K562 (cell line): ENCODE results near the gene CLTC.

Source experiments
- EP300 ChIP-seq: IDR thresholded peaks from 2 replicates; pipeline ENCODE4 v1.6.1; 2012; ENCODE audit warnings: low read length, improper control_type of control experiment
- IRF1 ChIP-seq: sonication (generic); formaldehyde crosslinking; IDR thresholded peaks from 2 replicates; pipeline ENCODE4 v1.8.0; 2022; ENCODE audit warnings: missing genetic modification reagents, mild to moderate bottlenecking, borderline replicate concordance
- MAFF ChIP-seq: IDR thresholded peaks from 2 replicates; pipeline ENCODE4 v1.6.1; 2012; ENCODE audit warnings: low read length, improper control_type of control experiment
- PREB ChIP-seq: sonication (generic); formaldehyde crosslinking; IDR thresholded peaks from 2 replicates; pipeline ENCODE4 v1.8.1; 2023; ENCODE audit warnings: mild to moderate bottlenecking, missing genetic modification reagents
- TEAD4 ChIP-seq, 2 experiments: sonication (generic) in 1 of 2; formaldehyde crosslinking in 1 of 2; IDR thresholded peaks; 2 replicates each; pipeline versions ENCODE4 v1.6.1 to v1.8.0; 2012 to 2022; ENCODE audit warnings: borderline replicate concordance in 1 of 2, inconsistent platforms in 1 of 2, low read length in 1 of 2, mild to moderate bottlenecking in 1 of 2, missing genetic modification reagents in 1 of 2
- ZNF217 ChIP-seq: sonication (generic); formaldehyde crosslinking; IDR thresholded peaks from 2 replicates; pipeline ENCODE4 v1.8.0; 2022; ENCODE audit warnings: mild to moderate bottlenecking, missing genetic modification reagents
- ZSCAN32 ChIP-seq: fragments of 450-650 bp; formaldehyde crosslinking; IDR thresholded peaks from 2 replicates; pipeline ENCODE4 v1.4.0; 2020; ENCODE audit warnings: mild to moderate bottlenecking, moderate library complexity
- TF ChIP-seq, protein P1 (sequence below), 3 experiments: IDR thresholded peaks in 2 of 3; conservative IDR thresholded peaks in 1 of 3; 2 replicates each; pipeline ENCODE4 v1.5.1; 2011 to 2012; ENCODE audit warnings: low read length in 3 of 3, mild to moderate bottlenecking in 3 of 3, control low read depth in 2 of 3, improper control_type of control experiment in 1 of 3, inconsistent platforms in 1 of 3, low read depth in 1 of 3, mixed read lengths in 1 of 3, moderate library complexity in 1 of 3; ENCODE audit not compliant: insufficient read depth in 2 of 3
- TF ChIP-seq, protein P2 (sequence below): sonication (generic); formaldehyde crosslinking; IDR thresholded peaks from 2 replicates; pipeline ENCODE4 v1.8.0; 2023; ENCODE audit warnings: missing genetic modification reagents, mild to moderate bottlenecking, borderline replicate concordance
- TF ChIP-seq, protein P3 (sequence below): IDR thresholded peaks from 2 replicates; pipeline ENCODE4 v1.6.1; 2011; ENCODE audit not compliant: insufficient read length; ENCODE audit errors: extremely low read depth

- TF ChIP-seq, protein P1, sequence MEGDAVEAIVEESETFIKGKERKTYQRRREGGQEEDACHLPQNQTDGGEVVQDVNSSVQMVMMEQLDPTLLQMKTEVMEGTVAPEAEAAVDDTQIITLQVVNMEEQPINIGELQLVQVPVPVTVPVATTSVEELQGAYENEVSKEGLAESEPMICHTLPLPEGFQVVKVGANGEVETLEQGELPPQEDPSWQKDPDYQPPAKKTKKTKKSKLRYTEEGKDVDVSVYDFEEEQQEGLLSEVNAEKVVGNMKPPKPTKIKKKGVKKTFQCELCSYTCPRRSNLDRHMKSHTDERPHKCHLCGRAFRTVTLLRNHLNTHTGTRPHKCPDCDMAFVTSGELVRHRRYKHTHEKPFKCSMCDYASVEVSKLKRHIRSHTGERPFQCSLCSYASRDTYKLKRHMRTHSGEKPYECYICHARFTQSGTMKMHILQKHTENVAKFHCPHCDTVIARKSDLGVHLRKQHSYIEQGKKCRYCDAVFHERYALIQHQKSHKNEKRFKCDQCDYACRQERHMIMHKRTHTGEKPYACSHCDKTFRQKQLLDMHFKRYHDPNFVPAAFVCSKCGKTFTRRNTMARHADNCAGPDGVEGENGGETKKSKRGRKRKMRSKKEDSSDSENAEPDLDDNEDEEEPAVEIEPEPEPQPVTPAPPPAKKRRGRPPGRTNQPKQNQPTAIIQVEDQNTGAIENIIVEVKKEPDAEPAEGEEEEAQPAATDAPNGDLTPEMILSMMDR (IDR thresholded peaks at IDR 0.05 in 2 of 3, conservative IDR thresholded peaks at IDR 0.05 in 1 of 3; ENCODE audit: insufficient read depth in 2 of 3, low read depth in 1 of 3, low read length in 3 of 3): no peak
- TF ChIP-seq, protein P2, sequence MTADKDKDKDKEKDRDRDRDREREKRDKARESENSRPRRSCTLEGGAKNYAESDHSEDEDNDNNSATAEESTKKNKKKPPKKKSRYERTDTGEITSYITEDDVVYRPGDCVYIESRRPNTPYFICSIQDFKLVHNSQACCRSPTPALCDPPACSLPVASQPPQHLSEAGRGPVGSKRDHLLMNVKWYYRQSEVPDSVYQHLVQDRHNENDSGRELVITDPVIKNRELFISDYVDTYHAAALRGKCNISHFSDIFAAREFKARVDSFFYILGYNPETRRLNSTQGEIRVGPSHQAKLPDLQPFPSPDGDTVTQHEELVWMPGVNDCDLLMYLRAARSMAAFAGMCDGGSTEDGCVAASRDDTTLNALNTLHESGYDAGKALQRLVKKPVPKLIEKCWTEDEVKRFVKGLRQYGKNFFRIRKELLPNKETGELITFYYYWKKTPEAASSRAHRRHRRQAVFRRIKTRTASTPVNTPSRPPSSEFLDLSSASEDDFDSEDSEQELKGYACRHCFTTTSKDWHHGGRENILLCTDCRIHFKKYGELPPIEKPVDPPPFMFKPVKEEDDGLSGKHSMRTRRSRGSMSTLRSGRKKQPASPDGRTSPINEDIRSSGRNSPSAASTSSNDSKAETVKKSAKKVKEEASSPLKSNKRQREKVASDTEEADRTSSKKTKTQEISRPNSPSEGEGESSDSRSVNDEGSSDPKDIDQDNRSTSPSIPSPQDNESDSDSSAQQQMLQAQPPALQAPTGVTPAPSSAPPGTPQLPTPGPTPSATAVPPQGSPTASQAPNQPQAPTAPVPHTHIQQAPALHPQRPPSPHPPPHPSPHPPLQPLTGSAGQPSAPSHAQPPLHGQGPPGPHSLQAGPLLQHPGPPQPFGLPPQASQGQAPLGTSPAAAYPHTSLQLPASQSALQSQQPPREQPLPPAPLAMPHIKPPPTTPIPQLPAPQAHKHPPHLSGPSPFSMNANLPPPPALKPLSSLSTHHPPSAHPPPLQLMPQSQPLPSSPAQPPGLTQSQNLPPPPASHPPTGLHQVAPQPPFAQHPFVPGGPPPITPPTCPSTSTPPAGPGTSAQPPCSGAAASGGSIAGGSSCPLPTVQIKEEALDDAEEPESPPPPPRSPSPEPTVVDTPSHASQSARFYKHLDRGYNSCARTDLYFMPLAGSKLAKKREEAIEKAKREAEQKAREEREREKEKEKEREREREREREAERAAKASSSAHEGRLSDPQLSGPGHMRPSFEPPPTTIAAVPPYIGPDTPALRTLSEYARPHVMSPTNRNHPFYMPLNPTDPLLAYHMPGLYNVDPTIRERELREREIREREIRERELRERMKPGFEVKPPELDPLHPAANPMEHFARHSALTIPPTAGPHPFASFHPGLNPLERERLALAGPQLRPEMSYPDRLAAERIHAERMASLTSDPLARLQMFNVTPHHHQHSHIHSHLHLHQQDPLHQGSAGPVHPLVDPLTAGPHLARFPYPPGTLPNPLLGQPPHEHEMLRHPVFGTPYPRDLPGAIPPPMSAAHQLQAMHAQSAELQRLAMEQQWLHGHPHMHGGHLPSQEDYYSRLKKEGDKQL: no peak
- TF ChIP-seq TEAD4 (IDR thresholded peaks at IDR 0.05; ENCODE audit: low read length) (no peak), TEAD4 (CRISPR knock-in tag; IDR thresholded peaks at IDR 0.05; ENCODE audit: borderline replicate concordance) (no peak), EP300 (no peak), ZSCAN32 (CRISPR knock-in tag) (no peak), ZNF217 (CRISPR knock-in tag) (no peak), IRF1 (CRISPR knock-in tag) (no peak), MAFF (no peak), PREB (no peak)
- TF ChIP-seq, protein P3, sequence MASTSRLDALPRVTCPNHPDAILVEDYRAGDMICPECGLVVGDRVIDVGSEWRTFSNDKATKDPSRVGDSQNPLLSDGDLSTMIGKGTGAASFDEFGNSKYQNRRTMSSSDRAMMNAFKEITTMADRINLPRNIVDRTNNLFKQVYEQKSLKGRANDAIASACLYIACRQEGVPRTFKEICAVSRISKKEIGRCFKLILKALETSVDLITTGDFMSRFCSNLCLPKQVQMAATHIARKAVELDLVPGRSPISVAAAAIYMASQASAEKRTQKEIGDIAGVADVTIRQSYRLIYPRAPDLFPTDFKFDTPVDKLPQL: no peak
Observed at GRCh38 chr17:59601130-59601529, 18.6 kb upstream of the CLTC start.
